GM18861 (cell line): ENCODE measurements around the gene ALKAL2.

Source experiments
- ATAC-seq: cut with Tn5 transposase; IDR thresholded peaks from one replicate; pipeline ENCODE4 v1.9.1; 2021; ENCODE audit not compliant: unreplicated experiment

The ALKAL2 gene

GRCh38 chr2:249538-250042, 38.3 kb downstream of the ALKAL2 start:
- ATAC-seq = no peak

- ATAC-seq = no peak
These were observed 39.2 kb downstream of the ALKAL2 start for GRCh38 chr2:248724-249123.

GRCh38 chr2:246489-247144, 41.3 kb downstream of the ALKAL2 start:
- ATAC-seq = peak; percentile 68

DNA sequence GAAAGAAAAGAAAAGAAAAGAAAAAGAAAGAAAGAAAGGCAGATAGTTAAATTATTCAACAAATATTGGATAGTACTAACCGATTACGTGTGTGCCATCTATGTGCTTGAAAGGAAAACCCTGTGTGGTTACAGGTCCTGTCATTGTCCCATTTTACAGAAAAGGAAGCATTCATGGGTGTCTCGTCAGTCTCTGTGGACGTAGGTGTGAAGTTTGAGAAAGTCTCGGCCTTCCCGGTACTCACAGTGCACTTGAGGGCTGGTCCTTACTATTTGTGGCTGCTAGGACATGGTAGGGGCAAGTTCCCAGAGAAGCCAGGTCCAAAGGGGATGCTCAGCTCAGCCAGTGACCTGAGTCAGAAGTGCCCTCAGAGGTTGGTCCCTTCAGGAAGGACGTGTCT, 43.3 kb downstream of the ALKAL2 start:
- no peak for ATAC-seq

DNA sequence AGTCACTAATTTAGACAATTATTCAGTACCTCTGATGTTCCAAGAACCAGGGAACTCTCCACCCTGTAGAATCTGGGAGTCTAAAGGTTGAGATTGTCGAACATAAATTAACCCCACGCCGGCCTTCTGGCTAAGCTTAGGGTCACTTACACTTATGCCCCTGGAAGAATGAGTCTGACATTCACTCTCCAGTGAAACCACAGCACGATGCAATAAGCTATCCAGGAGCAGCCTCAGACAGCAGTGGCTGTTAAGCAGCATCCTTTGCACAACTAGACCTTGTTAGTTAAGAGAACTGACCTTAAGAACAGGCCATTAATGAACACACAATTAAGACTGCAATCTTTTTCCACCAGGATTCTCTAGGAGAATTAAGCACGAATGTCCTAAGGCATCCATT, 49.0 kb downstream of the ALKAL2 start:
- ATAC-seq = no peak

DNA sequence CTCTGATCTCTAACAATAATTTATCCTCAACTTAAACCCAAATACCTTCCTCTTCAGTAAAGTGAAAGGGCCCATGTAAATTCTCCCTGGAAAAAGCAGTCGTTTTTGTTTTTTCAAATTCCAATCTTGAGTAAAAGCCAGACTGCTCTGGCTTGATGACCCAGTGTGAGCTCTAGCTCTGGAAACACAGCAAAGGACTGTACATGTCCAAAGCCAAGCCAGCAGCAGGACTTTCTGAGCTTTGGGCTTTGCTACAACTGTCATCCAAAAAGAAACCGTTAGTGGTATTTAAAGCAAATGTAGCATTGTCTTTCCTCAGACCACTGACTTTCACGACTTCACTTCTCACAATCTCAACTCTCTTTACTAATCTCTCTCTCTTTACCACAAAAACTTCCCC, 49.5 kb downstream of the ALKAL2 start:
- ATAC-seq = no peak

DNA sequence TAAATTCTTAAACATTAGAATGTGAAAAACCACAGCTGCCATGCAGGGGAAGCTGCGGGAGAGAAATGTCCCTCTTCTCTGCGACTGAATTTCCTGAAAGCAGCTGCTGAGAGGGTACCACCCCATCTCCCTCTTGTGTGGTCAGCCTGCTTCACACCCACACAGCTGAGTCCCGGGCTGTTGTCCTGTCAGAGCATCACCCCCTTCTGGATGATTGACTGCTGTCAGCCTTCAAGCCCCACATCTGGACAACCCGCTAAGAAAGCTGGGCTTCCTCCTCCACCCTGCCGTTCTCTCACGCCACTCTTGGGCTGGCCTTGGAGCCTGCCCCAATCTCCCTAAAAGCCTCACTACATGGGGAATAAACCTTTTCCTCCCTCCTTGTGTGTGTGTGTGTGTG, 50.0 kb downstream of the ALKAL2 start:
- ATAC-seq = no peak

GRCh38 chr2:236993-237539, 50.8 kb downstream of the ALKAL2 start:
- no peak for ATAC-seq

DNA sequence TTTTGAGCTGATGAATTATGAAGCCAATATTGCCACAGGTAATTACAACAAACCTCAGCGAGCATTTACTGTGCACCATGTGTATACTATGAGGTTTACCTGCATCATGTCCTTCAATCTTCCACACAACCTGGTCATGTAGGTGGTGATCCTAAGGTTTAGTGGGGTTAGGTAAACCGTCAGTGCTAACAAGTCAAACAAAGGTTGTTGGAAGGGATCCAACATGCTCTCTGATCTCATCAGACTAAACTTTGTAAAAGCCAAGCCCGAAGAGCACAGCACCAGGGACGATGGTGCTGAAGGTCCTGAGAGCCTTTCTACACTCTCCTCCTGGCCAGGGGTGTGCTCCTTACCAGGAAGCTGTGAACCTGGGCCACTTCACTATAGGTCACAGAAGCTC, 53.5 kb downstream of the ALKAL2 start:
- no peak for ATAC-seq

GRCh38 chr2:233030-233429, 54.9 kb downstream of the ALKAL2 start:
- ATAC-seq = no peak

DNA sequence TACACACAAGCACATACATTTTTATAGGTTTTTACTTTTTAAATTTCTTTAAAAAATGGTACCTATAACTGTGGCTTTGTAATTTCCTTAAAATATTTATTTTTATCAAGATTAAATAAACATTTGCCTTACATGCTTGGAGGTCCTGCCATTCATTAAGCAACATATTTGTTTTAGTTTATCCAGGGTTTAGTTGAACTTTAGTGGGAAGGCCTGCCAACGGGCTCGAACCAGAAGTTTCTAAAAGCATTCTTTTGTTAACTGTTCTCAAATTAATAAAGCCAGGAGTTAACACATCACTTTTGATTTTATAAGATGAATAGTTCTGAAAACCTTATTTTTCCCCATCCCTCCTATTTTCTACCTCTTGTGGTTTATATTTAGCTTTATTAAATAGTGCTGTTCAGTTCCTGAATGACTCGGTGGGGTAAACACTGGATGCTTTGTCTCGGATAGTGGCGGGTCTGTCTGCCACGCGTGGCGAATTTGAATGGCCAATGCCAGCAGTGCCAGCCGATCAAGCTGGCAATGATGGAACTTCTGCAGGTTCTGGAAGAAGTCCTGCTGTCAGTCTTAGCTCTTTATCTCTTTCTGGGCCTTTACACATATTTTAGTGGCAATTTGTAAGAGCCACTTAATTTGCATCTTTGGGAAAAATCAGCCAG, 56.2 kb downstream of the ALKAL2 start:
- no peak for ATAC-seq
